ENCODE measurements around the gene ATP11A.

DNA sequence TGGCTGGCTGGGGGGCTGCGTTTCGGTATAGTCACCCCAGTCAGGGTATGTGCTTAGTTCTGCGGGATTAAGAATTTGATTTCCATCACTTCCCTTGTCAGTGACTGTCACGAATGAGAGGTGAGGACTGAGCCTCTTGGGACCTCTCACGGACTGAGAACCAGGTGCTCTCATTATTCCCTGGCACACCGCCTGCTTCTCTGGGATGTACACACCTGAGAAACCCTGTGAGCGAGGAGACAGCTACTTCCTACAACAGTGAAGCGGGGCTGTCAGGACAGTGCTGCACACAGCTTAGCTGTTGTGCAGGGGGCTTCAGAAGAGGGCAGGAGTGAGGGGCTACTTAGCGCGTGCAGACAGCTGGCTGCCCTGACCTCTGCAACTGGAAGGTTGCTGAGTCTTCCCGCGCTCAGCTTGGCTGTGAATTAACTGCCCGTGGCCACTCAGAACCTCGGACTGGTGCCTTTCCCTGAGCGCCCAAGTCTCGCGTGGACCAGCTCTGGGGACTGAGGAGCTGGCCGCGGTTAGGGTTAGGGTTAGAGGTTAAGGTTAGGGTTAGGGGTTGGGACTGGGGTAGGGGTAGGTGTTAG lies 213.9 kb downstream of the ATP11A start:
- TF ChIP-seq, protein P1, sequence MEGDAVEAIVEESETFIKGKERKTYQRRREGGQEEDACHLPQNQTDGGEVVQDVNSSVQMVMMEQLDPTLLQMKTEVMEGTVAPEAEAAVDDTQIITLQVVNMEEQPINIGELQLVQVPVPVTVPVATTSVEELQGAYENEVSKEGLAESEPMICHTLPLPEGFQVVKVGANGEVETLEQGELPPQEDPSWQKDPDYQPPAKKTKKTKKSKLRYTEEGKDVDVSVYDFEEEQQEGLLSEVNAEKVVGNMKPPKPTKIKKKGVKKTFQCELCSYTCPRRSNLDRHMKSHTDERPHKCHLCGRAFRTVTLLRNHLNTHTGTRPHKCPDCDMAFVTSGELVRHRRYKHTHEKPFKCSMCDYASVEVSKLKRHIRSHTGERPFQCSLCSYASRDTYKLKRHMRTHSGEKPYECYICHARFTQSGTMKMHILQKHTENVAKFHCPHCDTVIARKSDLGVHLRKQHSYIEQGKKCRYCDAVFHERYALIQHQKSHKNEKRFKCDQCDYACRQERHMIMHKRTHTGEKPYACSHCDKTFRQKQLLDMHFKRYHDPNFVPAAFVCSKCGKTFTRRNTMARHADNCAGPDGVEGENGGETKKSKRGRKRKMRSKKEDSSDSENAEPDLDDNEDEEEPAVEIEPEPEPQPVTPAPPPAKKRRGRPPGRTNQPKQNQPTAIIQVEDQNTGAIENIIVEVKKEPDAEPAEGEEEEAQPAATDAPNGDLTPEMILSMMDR (IDR thresholded peaks at IDR 0.05), result no peak
- TF ChIP-seq POLR2A (IDR thresholded peaks at IDR 0.05), result no peak

All from sigmoid colon (tissue), 3 donors.